ENCODE results near the gene C2CD4B. TPM values are rescaled to one million over a fixed set of nuclear protein-coding genes. Genes with fewer than 3 reads are reported as not detected.

C2CD4B gene
- polyA plus RNA-seq (ENCODE audit: insufficient read length in 4 of 4) = 1 to 10 TPM in 1 of 4 donors, under 1 TPM in 3; 0.59 to 2.8 (median 0.75) TPM

- DNase-seq (ENCODE audit: low read depth in 4 of 4, low spot score in 3 of 4) = no peak
These were observed at the start of gene C2CD4B for GRCh38 chr15:62165104-62165792. TSS of gene C2CD4B (minus strand) at chr15:62165285. CDS start at chr15:62164984, 301 bp downstream.

GRCh38 chr15:62212741-62213140, 47.7 kb upstream of the C2CD4B start:
- no peak for DNase-seq (ENCODE audit: low read depth in 4 of 4, low spot score in 3 of 4)

- DNase-seq (ENCODE audit: low read depth in 4 of 4, low spot score in 3 of 4) = no peak
These were observed 46.3 kb upstream of the C2CD4B start for GRCh38 chr15:62211348-62211747.

- peak in 1 of 4 donors; percentile 7 for DNase-seq (ENCODE audit: low read depth in 4 of 4, low spot score in 3 of 4)
These were observed 44.7 kb upstream of the C2CD4B start for GRCh38 chr15:62209821-62210220.

GRCh38 chr15:62209322-62209721, 44.2 kb upstream of the C2CD4B start:
- DNase-seq (ENCODE audit: low read depth in 4 of 4, low spot score in 3 of 4) = no peak

GRCh38 chr15:62208884-62209283, 43.8 kb upstream of the C2CD4B start:
- no peak for DNase-seq (ENCODE audit: low read depth in 4 of 4, low spot score in 3 of 4)

- no peak for DNase-seq (ENCODE audit: low read depth in 4 of 4, low spot score in 3 of 4)
These were observed 43.3 kb upstream of the C2CD4B start for GRCh38 chr15:62208367-62208766.

- DNase-seq (ENCODE audit: low read depth in 4 of 4, low spot score in 3 of 4) = no peak
These were observed 25.6 kb upstream of the C2CD4B start for GRCh38 chr15:62190675-62191074.

- DNase-seq (ENCODE audit: low read depth in 4 of 4, low spot score in 3 of 4) = no peak
These were observed 25.2 kb upstream of the C2CD4B start for GRCh38 chr15:62190274-62190673.

GRCh38 chr15:62188744-62189143, 23.7 kb upstream of the C2CD4B start:
- no peak for DNase-seq (ENCODE audit: low read depth in 4 of 4, low spot score in 3 of 4)

GRCh38 chr15:62187910-62188309, 22.8 kb upstream of the C2CD4B start:
- DNase-seq (ENCODE audit: low read depth in 4 of 4, low spot score in 3 of 4) = no peak

GRCh38 chr15:62187425-62187824, 22.3 kb upstream of the C2CD4B start:
- DNase-seq (ENCODE audit: low read depth in 4 of 4, low spot score in 3 of 4) = no peak

- no peak for DNase-seq (ENCODE audit: low read depth in 4 of 4, low spot score in 3 of 4)
These were observed 21.5 kb upstream of the C2CD4B start for GRCh38 chr15:62186578-62186977.

GRCh38 chr15:62183130-62183529, 18.0 kb upstream of the C2CD4B start:
- DNase-seq (ENCODE audit: low read depth in 4 of 4, low spot score in 3 of 4) = no peak

GRCh38 chr15:62173215-62173614, 8.1 kb upstream of the C2CD4B start:
- DNase-seq (ENCODE audit: low read depth in 4 of 4, low spot score in 3 of 4) = no peak

- DNase-seq (ENCODE audit: low read depth in 4 of 4, low spot score in 3 of 4) = no peak
These were observed 6.8 kb upstream of the C2CD4B start for GRCh38 chr15:62171882-62172281.

- DNase-seq (ENCODE audit: low read depth in 4 of 4, low spot score in 3 of 4) = no peak
These were observed 799 bp upstream of the C2CD4B start for GRCh38 chr15:62165793-62166375.

- DNase-seq (ENCODE audit: low read depth in 4 of 4, low spot score in 3 of 4) = no peak
These were observed 535 bp downstream of the C2CD4B start for GRCh38 chr15:62164396-62165103.

- no peak for DNase-seq (ENCODE audit: low read depth in 4 of 4, low spot score in 3 of 4)
These were observed 1.1 kb downstream of the C2CD4B start for GRCh38 chr15:62164014-62164395.

- no peak for DNase-seq (ENCODE audit: low read depth in 4 of 4, low spot score in 3 of 4)
These were observed 1.6 kb downstream of the C2CD4B start for GRCh38 chr15:62163397-62164013.

GRCh38 chr15:62153228-62153627, 11.9 kb downstream of the C2CD4B start:
- no peak for DNase-seq (ENCODE audit: low read depth in 4 of 4, low spot score in 3 of 4)
